Measurements from ENCODE around the gene SHROOM3.

SHROOM3 gene

GRCh38 chr4:76792418-76792817 lies 357.4 kb downstream of the SHROOM3 start:
- DNase-seq: no peak

GRCh38 chr4:76795243-76795642 lies 360.2 kb downstream of the SHROOM3 start:
- no peak for DNase-seq

GRCh38 chr4:76799140-76799539 lies 364.1 kb downstream of the SHROOM3 start:
- peak; percentile 56 for DNase-seq

- DNase-seq: peak; percentile 58
Measured at GRCh38 chr4:76799718-76800117, 364.7 kb downstream of the SHROOM3 start.

- no peak for DNase-seq
Measured at GRCh38 chr4:76800902-76801301, 365.9 kb downstream of the SHROOM3 start.

GRCh38 chr4:76801621-76802235 lies 366.7 kb downstream of the SHROOM3 start:
- no peak for DNase-seq

- DNase-seq: no peak
Measured at GRCh38 chr4:76802236-76803021, 367.4 kb downstream of the SHROOM3 start.

GRCh38 chr4:76803522-76803921 lies 368.5 kb downstream of the SHROOM3 start:
- DNase-seq: peak; percentile 12

- DNase-seq: no peak
Measured at GRCh38 chr4:76804096-76804495, 369.1 kb downstream of the SHROOM3 start.

- DNase-seq: no peak
Measured at GRCh38 chr4:76806346-76806745, 371.3 kb downstream of the SHROOM3 start.

- no peak for DNase-seq
Measured at GRCh38 chr4:76806757-76807156, 371.7 kb downstream of the SHROOM3 start.

- no peak for DNase-seq
Measured at GRCh38 chr4:76809594-76810305, 374.7 kb downstream of the SHROOM3 start.

GRCh38 chr4:76811604-76812412 lies 376.8 kb downstream of the SHROOM3 start:
- no peak for DNase-seq

GRCh38 chr4:76813070-76813469 lies 378.0 kb downstream of the SHROOM3 start:
- DNase-seq: no peak

GRCh38 chr4:76821641-76822040 lies 386.6 kb downstream of the SHROOM3 start:
- no peak for DNase-seq

GRCh38 chr4:76822303-76822702 lies 387.3 kb downstream of the SHROOM3 start:
- no peak for DNase-seq

- no peak for DNase-seq
Measured at GRCh38 chr4:76823495-76823894, 388.5 kb downstream of the SHROOM3 start.

GRCh38 chr4:76830612-76830963 lies 395.6 kb downstream of the SHROOM3 start:
- no peak for DNase-seq

- DNase-seq: no peak
Measured at GRCh38 chr4:76830964-76831703, 396.1 kb downstream of the SHROOM3 start.

- DNase-seq: no peak
Measured at GRCh38 chr4:76831711-76832373, 396.8 kb downstream of the SHROOM3 start.
